ENCODE data around the gene PCDH15. TPM values are rescaled to one million over a fixed set of nuclear protein-coding genes. Genes with fewer than 3 reads are reported as not detected.

Gene PCDH15
- total RNA-seq, 1 experiment from 2014 or later: 0.61 TPM

- Histone ChIP-seq H4K20me1 (ENCODE audit: control insufficient read depth, insufficient read depth, insufficient read length) (no peaks in the 10 kb centered on the region), H3K9me3 (ENCODE audit: control insufficient read depth, low read depth, low read length) (no peaks in the 10 kb centered on the region), H2AK5ac (ENCODE audit: insufficient read length, low read length) (no peak overlapping the region), H3K4ac (ENCODE audit: low read depth, low read length) (no peak overlapping the region), H3K23ac (ENCODE audit: insufficient read length, low read depth, low read length) (no peak overlapping the region), H3K23me2 (ENCODE audit: insufficient read length, low read depth, low read length, poor library complexity, severe bottlenecking) (no peaks in the 10 kb centered on the region), H3K27ac (ENCODE audit: insufficient read length, low read depth, low read length) (no peak overlapping the region), H2AFZ (ENCODE audit: low read length) (no peak overlapping the region), H3K9ac (ENCODE audit: extremely low read depth, insufficient read length, low read length) (no peak overlapping the region), H4K8ac (replicated peaks; ENCODE audit: insufficient read length, low read depth, low read length) (no peak overlapping the region), H2BK15ac (ENCODE audit: low read depth, low read length) (no peak overlapping the region), H3K56ac (ENCODE audit: insufficient read length, low read depth, low read length) (no peak overlapping the region), H2BK5ac (ENCODE audit: insufficient read length, low read length) (no peak overlapping the region), H2BK20ac (ENCODE audit: low read depth, low read length, poor library complexity, severe bottlenecking) (no peak overlapping the region), H3K4me1 (ENCODE audit: insufficient read depth, low read length) (peaks cover 3% of the 10 kb centered on the region; the same call in 1 of the 2 replicates), H3T11ph (ENCODE audit: low read length) (no peak overlapping the region), H3K27me3 (ENCODE audit: insufficient read depth, low read length) (no peaks in the 10 kb centered on the region), H3K14ac (ENCODE audit: insufficient read depth, low read length) (no peak overlapping the region), H3K18ac (ENCODE audit: insufficient read length, low read depth, low read length) (no peak overlapping the region), H4K5ac (ENCODE audit: insufficient read length, low read depth, low read length) (no peak overlapping the region), H4K91ac (ENCODE audit: insufficient read length, low read depth, low read length) (no peak overlapping the region), H3K79me2 (ENCODE audit: insufficient read depth, low read length) (no peaks in the 10 kb centered on the region), H2BK120ac (ENCODE audit: low read depth, low read length, poor library complexity, severe bottlenecking) (no peak overlapping the region), H3K4me2 (ENCODE audit: insufficient read depth, insufficient read length, low read length) (no peak overlapping the region), H3K79me1 (ENCODE audit: insufficient read depth, low read depth, low read length, poor library complexity, severe bottlenecking) (no peaks in the 10 kb centered on the region), H2BK12ac (ENCODE audit: insufficient read length, low read depth, low read length) (no peak overlapping the region)
- Mint-ChIP-seq H3K27me3 (ENCODE audit: low read depth) (no peaks in the 10 kb centered on the region), H3K36me3 (ENCODE audit: insufficient read depth in 1 of 3, low read depth in 3 of 3) (no peaks in the 10 kb centered on the region), H3K4me1 (peaks cover 16 to 26% of the 10 kb centered on the region in 2 experiments), H3K9me3 (no peaks in the 10 kb centered on the region), H3K4me3 (no peak overlapping the region), H3K27ac (no peak overlapping the region; a peak in 1 of 7 replicates)
- no CpG with 5 or more reads among the region's 2 CpGs for WGBS (ENCODE audit: extremely low coverage, insufficient read length, low lambda C conversion rate)
- no peak for DNase-seq
- TF ChIP-seq, protein P1, sequence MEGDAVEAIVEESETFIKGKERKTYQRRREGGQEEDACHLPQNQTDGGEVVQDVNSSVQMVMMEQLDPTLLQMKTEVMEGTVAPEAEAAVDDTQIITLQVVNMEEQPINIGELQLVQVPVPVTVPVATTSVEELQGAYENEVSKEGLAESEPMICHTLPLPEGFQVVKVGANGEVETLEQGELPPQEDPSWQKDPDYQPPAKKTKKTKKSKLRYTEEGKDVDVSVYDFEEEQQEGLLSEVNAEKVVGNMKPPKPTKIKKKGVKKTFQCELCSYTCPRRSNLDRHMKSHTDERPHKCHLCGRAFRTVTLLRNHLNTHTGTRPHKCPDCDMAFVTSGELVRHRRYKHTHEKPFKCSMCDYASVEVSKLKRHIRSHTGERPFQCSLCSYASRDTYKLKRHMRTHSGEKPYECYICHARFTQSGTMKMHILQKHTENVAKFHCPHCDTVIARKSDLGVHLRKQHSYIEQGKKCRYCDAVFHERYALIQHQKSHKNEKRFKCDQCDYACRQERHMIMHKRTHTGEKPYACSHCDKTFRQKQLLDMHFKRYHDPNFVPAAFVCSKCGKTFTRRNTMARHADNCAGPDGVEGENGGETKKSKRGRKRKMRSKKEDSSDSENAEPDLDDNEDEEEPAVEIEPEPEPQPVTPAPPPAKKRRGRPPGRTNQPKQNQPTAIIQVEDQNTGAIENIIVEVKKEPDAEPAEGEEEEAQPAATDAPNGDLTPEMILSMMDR (conservative IDR thresholded peaks at IDR 0.05): no peak
Observed at GRCh38 chr10:54441275-54441674, 359.8 kb downstream of the PCDH15 start.

All from H9 (cell line).